Vagina (tissue), 2 donors: ENCODE data around the gene MIOX.

ENCODE experiments used
- POLR2A ChIP-seq, 2 donors: fragments of 450-650 bp; IDR thresholded peaks; one replicate each; pipeline ENCODE4 v1.6.1; 2017; ENCODE audit warnings: antibody characterized with exemption in 2 of 2, mild to moderate bottlenecking in 2 of 2, moderate library complexity in 2 of 2
- TF ChIP-seq, protein P1 (sequence below), 3 experiments: fragments of 450-650 bp in 2 of 3; fragments of 200-600 bp in 1 of 3; sonication (generic) in 1 of 3; IDR thresholded peaks; one replicate each; pipeline ENCODE4 v1.5.1; 2017 to 2019; ENCODE audit warnings: antibody characterized with exemption in 3 of 3, mild to moderate bottlenecking in 2 of 3, moderate library complexity in 2 of 3

DNA sequence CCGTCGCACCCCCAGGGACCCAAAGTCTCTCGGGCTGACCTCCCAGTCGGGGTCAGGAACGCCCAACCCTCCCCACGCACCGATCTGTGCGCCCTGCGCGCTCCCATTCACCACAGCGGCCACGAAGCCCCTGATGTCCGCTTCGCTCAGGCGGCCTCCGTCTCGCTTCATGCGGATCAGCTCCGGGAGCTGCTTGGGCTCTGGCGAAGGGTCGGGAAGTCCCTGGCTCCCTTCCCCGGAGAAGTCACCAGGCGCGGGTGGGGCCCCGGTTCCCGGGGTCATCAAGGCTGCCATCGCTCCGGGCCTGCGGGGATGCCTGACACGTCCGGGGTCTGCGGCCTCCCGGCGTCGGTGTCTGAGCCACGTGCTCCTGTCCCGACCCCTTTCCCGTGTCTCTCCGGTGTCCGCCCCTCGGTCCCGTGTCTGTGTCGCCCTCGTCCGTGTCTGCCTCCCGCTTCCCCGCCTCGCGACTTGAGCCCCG, 42.8 kb downstream of the MIOX start:
- TF ChIP-seq, protein P1, sequence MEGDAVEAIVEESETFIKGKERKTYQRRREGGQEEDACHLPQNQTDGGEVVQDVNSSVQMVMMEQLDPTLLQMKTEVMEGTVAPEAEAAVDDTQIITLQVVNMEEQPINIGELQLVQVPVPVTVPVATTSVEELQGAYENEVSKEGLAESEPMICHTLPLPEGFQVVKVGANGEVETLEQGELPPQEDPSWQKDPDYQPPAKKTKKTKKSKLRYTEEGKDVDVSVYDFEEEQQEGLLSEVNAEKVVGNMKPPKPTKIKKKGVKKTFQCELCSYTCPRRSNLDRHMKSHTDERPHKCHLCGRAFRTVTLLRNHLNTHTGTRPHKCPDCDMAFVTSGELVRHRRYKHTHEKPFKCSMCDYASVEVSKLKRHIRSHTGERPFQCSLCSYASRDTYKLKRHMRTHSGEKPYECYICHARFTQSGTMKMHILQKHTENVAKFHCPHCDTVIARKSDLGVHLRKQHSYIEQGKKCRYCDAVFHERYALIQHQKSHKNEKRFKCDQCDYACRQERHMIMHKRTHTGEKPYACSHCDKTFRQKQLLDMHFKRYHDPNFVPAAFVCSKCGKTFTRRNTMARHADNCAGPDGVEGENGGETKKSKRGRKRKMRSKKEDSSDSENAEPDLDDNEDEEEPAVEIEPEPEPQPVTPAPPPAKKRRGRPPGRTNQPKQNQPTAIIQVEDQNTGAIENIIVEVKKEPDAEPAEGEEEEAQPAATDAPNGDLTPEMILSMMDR (IDR thresholded peaks at IDR 0.05) = no peak
- TF ChIP-seq POLR2A (IDR thresholded peaks at IDR 0.05) = no peak
